ENCODE measurements around the gene ANKRD53. TPM values are rescaled to one million over a fixed set of nuclear protein-coding genes. Genes with fewer than 3 reads are reported as not detected.

Gene ANKRD53
- total and polyA plus RNA-seq, 9 of the 15 experiments (the other 6 are each of a cell fraction or from before 2014, with no cell fraction given), result 0.18 TPM; not detected in 8

DNA sequence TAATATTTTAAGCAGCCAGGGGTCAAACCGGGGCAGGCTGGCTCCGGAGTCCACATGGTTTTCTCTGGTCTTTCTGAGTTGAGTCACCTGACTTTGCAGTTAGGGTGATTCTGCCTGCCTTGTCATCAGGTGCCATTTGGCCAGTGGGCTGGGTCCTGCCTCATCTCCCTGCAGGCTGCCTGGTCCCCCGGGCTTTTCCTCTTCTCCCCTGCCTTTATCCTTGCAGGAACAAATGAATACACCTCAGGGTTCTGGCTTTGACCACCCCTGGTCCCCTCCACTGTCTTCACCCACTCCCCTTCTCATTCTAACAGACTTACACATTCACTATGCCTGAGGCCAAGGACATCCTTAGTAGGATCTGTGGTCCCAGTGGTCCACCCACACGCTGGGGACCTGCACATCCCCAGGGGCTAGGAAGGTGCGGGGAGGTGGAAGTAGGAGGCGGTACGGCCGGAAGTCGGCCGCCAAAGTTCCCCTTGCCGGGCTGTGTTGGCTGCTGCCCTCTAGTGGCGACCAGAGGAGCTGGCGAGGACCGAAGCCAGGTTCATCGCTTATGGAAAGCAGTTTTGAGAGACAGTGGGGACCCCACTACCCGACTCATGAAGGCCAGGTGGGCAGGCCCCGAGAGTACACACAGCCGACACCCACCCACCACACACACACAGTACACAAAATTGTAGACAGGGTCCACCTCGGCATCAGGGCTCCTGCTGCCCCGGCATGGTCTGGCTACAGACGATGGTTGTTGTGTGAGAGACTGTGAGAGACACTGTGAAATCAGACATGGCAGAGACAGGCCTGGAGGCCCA is 22.6 kb downstream of the ANKRD53 start (continued):
- TF ChIP-seq, protein P1, sequence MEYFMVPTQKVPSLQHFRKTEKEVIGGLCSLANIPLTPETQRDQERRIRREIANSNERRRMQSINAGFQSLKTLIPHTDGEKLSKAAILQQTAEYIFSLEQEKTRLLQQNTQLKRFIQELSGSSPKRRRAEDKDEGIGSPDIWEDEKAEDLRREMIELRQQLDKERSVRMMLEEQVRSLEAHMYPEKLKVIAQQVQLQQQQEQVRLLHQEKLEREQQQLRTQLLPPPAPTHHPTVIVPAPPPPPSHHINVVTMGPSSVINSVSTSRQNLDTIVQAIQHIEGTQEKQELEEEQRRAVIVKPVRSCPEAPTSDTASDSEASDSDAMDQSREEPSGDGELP (CRISPR knock-in tag; IDR thresholded peaks at IDR 0.05; ENCODE audit: borderline replicate concordance), result peak; percentile 57; the same call in 1 of the 2 replicates
- TF ChIP-seq RAD21 (CRISPR knock-in tag; conservative IDR thresholded peaks at IDR 0.05 in 1 of 2, IDR thresholded peaks at IDR 0.05 in 1 of 2), result peak in 1 of 2 experiments; percentile 51; a peak in 2 of 4 replicates
- TF ChIP-seq ZNF224 (CRISPR knock-in tag; IDR thresholded peaks at IDR 0.05), result no peak
- peak; percentile 54 for TF ChIP-seq POLR2G (IDR thresholded peaks at IDR 0.05; ENCODE audit: low read depth, low read length)
- TF ChIP-seq BCOR (IDR thresholded peaks at IDR 0.05), result peak; percentile 42; the same call in 1 of the 2 replicates
- 0 out of 2 replicates have a peak, but pooled peaks have one; percentile 73 for TF ChIP-seq CBX1 (IDR thresholded peaks at IDR 0.05; ENCODE audit: low read depth)
- peak in 1 of 2 experiments; percentile 37; a peak in 1 of 4 replicates for TF ChIP-seq RCOR1 (IDR thresholded peaks at IDR 0.05; ENCODE audit: borderline replicate concordance in 1 of 2, low read depth in 2 of 2, low read length in 2 of 2)
- peak; percentile 81 for TF ChIP-seq GABPB1 (CRISPR knock-in tag; IDR thresholded peaks at IDR 0.05)

DNA sequence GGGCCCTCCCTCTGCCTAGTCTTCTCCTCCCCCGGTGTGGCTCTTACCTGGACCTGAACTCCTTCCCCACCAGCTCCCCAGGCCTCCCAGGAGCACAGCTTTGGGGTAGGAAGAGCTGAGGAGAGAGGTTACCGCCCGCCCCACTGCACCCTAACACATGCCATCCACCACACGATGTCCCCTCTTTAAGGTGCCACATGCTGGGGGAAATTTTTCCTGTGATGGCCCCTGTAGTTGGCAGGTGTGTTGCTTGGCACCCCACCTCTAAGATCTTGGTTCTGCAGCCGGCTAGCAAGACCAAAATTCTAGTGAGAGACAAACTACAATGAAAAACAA is 23.1 kb downstream of the ANKRD53 start:
- H3K4me3 ChIP-seq, result no peak overlapping the region
- peak overlapping the region; percentile 98 for H2AFZ ChIP-seq (ENCODE audit: low read depth, low read length)
- no peak overlapping the region for H3K9ac ChIP-seq (ENCODE audit: insufficient read depth in 1 of 2, low read depth in 2 of 2, low read length in 2 of 2)
- peak in 1 of 4 experiments; percentile 4 for DNase-seq (ENCODE audit: extremely low read depth in 1 of 4, low spot score in 3 of 4)
- no peak overlapping the region for H3K27ac ChIP-seq (ENCODE audit: extremely low read depth, low read depth, low read length)
- intact Hi-C loops (cut with micrococcal nuclease) (loop anchor here (10.0 kb wide), 1 partner anchor 153 kb away; no protein-coding TSS in a partner anchor), in situ Hi-C loops (cut with MboI) (no loop called here)
- ChIA-PET CTCF (ENCODE audit: low intra/inter-chr PET ratio) (interaction anchor here (1.5 kb wide), 1 partner anchor 37 kb away, joined by 5 read pairs; no protein-coding TSS in a partner anchor), POLR2A (interaction anchor here (1.0 kb wide), 1 partner anchor 67 kb away, joined by 3 read pairs; the partner anchor contains the start of gene NAGK)
- WGBS (ENCODE audit: insufficient coverage, low coverage, missing lambda C conversion rate), result 27% methylated on average over 3 of the region's 5 CpGs
- H3K36me3 ChIP-seq (ENCODE audit: control insufficient read depth, insufficient read depth, low read length), result no peaks in the 10 kb centered on the region
- no peaks in the 10 kb centered on the region for H3K27me3 ChIP-seq (ENCODE audit: control insufficient read depth in 2 of 2, insufficient read depth in 2 of 2, low read length in 2 of 2)
- H3K9me1 ChIP-seq (ENCODE audit: control insufficient read depth, insufficient read depth, low read length), result peaks cover 3% of the 10 kb centered on the region
- H4K20me1 ChIP-seq (replicated peaks; ENCODE audit: control insufficient read depth, insufficient read depth, low read length), result no peaks in the 10 kb centered on the region
- ATAC-seq, result no peak
- BruUV-seq (replicated peaks), result no TSS peak
- no peak overlapping the region; the same call in 1 of the 2 replicates for H3K4me2 ChIP-seq (ENCODE audit: insufficient read depth, low read length)
- peaks cover 17 to 20% of the 10 kb centered on the region in 2 experiments; a peak in 4 of 5 replicates for H3K4me1 ChIP-seq (replicated peaks in 1 of 2; ENCODE audit: control insufficient read depth in 2 of 2, insufficient read depth in 2 of 2, low read length in 2 of 2)
- no peak for FAIRE-seq
- no peaks in the 10 kb centered on the region for H3K79me2 ChIP-seq (ENCODE audit: control insufficient read depth, insufficient read depth, low read length)
- no peaks in the 10 kb centered on the region for H3K9me3 ChIP-seq (replicated peaks; ENCODE audit: control insufficient read depth, insufficient read depth, low read depth, low read length)
- TF ChIP-seq, protein P2, sequence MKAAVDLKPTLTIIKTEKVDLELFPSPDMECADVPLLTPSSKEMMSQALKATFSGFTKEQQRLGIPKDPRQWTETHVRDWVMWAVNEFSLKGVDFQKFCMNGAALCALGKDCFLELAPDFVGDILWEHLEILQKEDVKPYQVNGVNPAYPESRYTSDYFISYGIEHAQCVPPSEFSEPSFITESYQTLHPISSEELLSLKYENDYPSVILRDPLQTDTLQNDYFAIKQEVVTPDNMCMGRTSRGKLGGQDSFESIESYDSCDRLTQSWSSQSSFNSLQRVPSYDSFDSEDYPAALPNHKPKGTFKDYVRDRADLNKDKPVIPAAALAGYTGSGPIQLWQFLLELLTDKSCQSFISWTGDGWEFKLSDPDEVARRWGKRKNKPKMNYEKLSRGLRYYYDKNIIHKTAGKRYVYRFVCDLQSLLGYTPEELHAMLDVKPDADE (conservative IDR thresholded peaks at IDR 0.05; ENCODE audit: control insufficient read depth, low read depth, low read length), result no peak
- TF ChIP-seq TRIM24 (IDR thresholded peaks at IDR 0.05), result no peak

Data from K562 (cell line).